SK-MEL-5 (cell line): ENCODE results near the gene AGFG2. TPM values are rescaled to one million over a fixed set of nuclear protein-coding genes. Genes with fewer than 3 reads are reported as not detected.

ENCODE experiments used
- DNase-seq: peaks from one replicate; pipeline ENCODE4 v3.0.0-alpha.2; 2016; ENCODE audit warnings: low read depth, low spot score
- in situ Hi-C: cut with HindIII; loops from 2 replicates; pipeline ENCODE4 v1.10.0; 2016; ENCODE audit warnings: low sequenced_read_pairs, high pct_unique_total_duplicates, low pct_unique_long_range_greater_than_20kb
- total RNA-seq: library from RNA; depleted of rRNA; stranded (reverse); fragments of >200 nt; shearing (Covaris generic); gene quantifications from 2 replicates; pipeline ENCODE4 v1.2.3, GENCODE V29; 2014

Gene AGFG2
- total RNA-seq, 1 experiment from 2014 or later, result 18.1 TPM

DNA sequence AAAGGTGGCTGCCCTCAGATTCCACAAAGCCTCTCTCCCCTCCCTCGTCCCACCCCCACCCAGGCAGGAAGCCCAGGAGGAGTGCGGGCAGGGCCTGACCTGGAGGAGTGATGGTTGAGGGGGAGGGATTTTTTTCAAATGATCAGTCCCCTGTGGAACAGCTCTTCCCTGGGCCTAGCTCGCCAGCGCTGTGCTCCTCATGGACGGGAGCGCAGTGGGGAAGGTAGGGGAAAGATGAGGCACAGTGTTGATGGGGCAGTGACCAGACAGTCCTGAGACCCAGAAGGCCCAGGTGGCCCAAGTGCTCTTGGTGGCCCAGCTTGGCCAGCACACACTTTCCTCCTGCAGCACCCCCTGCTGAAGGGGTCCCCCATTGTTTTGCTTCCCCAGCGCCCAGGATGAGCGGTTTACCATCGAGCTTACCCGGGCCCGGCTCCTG lies 26.1 kb downstream of the AGFG2 start:
- in situ Hi-C loops, result no loop called here
- no peak for DNase-seq

DNA sequence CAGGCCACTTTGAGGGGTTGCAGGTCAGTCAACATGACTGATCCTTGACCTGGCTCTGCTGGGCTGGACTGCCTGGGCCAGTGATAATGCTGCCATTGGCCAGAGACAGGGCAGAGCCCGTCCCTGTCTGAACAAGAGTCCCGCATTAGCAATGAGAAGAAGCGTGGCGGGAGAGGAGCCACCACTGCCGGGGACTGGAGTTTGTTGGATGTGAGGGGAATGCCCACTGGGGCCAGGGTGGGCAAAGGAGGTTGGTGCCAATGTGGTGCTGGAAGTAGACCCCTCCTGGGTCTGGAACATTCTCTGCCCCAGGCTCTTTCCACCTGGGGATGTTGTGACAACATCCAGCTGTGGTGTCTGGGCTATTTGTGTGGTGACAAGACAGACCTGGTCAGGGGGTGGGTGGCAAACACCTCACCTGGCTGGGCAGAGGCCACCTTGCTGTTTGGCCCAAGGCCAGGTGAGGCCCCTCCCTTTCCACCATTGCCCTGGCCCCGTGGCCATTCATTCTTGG lies 27.1 kb downstream of the AGFG2 start:
- DNase-seq, result no peak
- in situ Hi-C loops, result no loop called here

DNA sequence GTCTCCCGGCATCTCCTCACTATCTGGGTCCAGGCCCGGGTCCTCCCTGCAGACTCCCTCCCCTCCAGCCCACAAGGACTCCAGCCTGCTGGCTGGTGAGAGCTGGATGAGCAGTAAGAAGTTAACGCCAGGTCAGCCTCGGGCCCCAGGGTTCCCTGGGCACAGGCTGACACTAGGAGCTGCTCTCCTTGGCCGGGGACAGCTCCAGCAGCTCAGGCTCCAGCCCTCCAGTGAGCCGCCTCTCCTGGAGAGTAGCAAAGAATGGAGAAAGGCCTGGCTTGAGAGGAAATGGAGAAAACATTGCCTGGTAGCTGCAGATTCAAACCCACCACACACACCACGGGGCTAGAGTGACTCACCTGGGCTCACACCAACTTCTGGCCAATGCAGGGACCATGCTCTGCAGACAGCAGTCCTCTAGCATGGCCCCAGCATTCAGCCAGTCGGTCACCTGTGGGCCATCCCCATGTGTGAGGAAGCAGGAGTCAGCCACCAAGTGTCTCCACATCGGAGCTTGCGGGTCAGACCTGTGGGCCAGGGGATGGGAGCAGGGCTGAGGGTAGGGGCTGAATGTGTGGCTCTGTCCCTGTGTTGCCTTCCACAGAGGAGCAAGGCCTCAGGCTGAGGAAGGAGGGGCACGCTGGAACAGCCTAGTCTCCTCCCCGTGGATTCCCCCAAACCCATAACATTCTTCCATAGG lies 28.2 kb downstream of the AGFG2 start:
- DNase-seq, result no peak
- in situ Hi-C loops, result no loop called here

DNA sequence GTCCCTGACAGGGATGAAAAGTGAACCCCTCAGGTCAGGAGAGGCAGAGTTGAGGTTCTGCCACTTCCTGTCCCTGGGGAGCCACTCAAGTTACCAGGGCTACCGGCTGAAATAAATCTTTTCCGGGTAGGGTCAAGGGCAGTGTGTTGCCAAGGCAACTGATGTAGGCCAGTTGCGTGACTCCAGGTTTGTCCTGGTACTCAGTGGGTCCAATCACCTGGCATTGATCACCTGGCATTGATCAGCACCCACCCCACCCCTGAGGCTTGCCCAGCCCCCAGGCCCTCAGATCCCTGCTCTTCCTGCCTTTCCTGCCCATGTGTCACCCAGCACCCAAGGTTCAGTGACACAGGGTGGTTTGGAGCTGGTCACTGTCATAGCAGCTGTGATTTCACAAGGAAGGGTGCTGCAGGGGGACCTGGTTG lies 28.8 kb downstream of the AGFG2 start:
- in situ Hi-C loops, result no loop called here
- DNase-seq, result no peak

DNA sequence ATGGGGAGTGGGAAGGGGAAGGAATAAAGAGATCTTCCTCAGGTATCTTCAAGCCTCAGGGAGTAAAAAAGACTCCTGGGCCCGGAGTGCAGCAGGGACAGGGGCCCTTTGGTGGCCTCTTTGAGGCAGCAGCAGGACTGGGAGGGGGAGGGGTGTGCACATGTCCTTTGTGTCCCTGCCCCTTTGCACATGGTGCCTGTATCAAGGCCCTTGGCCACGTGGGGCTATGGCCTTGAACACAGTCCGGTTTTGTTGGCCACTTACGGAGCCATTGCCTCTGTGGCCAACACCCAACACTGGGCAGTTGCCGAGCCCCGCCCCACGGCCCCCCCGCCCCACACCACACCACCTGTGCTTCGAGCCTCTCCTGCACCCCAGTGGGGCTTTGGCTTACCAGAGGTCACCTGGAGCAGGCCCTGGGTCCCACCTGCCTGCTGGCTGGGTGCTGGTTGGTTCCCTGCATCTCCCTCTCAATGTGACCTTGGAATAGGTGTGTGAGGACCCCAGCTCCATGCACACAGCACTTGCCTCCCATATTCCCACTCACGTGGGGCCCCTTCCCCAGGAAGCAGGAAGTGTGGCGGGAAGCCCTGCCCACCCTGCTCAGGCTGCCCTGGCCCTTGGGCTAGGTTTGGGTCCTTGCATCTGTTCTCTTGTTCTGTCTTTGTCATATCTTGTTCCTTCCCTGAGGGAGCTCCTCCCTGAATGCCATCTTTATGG lies 29.3 kb downstream of the AGFG2 start:
- in situ Hi-C loops, result no loop called here
- no peak for DNase-seq

DNA sequence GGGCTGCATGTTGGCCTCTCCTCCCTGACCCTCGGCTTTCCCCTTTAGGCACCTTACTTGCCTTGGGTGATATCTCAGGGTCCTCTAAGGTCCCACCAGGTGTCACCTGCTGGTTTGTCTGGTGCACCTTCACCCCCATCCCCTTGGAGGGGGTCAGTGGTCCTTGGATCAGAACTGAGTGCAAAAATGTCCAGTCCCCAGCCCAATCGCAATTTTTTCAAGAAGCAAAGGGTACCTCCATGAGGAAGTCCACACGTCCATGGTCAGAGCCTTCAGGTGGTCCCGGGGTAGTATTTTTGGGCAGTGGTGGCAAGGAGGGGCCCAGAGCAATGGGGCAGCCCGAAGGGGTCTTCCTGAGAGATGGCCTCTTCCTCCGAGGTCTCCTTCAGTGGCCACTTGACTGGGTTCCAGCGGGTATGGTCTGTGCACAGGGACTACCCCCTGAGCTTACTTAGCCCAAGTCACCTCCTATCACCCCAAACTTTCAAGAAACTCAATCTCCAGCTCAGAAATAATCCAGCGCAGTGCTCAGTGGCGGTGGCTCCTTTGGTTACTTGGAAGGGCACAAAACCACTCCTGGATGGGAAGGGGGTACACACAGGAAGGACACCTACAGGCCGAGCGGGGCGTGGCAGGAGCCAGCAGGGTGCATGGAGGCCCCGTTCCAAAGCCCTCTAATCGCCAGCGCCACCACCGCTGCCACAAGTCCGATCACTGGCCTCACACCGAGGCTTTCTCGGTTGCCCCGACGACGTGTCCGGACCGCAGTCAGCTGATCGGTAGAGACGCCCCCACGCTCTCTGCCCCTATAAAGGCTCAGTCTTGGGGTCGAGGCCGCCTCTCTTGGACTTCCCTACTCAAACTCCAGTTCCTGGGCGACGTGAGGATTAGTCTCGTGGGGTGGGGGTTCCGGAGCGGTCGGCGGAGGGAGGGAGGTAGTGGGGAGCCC lies 30.2 kb downstream of the AGFG2 start:
- peak; percentile 46 for DNase-seq
- in situ Hi-C loops, result no loop called here

DNA sequence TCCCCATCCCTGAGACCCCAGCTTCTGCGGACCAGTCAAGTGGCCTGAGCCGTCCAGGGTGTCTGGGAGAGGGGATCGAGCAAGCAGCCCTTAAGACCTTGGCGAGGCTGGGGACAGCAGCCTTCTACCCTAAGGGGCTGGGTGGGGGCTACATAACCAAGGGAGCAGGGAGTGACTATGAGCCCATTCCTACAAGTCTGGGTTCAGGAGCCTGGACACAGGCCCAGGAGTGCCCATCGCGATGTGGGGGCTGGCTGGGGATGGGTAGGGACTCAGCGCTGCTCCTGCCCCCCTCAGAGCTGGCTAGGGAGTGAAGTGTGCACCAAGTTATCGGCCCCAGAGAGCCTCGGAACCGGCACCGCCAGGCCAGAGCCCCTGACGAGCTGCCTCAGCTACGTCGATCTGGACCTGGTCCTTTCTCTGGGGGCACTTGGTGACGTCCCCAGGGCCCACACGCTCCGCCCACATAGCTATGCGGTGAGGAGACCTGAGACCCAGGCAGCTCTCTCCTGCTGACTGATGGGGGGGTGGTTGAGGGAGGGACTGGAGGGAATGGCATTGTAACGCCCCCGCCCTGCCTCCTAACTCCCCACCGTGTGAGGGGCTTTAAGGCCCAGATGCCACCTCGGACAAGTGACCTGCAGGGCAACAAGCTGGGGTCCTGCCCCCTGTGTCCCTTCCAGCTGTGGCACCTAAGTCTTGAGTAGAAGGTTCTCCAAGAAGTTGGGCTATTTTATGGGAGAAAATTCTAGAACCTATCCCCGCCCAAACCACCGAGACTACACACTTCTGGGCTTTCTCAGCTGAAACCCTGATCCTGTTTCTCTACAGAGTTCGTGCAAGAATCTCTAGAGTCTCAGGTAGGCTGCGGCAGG lies 32.2 kb downstream of the AGFG2 start:
- in situ Hi-C loops, result no loop called here
- DNase-seq, result no peak

DNA sequence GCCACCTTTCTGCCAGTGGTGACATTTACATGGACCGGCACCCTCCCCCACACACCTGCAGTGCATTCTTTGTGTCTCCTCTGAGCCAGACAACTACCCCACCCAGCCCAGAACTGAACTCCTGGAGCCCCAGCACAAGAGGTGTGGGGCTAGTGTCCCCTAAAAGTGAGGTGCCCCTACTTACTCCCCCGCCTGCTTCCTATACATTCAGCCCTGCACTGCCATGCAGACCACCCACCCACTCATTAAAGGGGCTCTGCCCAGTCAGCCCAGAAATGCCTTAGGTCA lies 32.8 kb downstream of the AGFG2 start:
- DNase-seq, result no peak
- in situ Hi-C loops, result no loop called here

DNA sequence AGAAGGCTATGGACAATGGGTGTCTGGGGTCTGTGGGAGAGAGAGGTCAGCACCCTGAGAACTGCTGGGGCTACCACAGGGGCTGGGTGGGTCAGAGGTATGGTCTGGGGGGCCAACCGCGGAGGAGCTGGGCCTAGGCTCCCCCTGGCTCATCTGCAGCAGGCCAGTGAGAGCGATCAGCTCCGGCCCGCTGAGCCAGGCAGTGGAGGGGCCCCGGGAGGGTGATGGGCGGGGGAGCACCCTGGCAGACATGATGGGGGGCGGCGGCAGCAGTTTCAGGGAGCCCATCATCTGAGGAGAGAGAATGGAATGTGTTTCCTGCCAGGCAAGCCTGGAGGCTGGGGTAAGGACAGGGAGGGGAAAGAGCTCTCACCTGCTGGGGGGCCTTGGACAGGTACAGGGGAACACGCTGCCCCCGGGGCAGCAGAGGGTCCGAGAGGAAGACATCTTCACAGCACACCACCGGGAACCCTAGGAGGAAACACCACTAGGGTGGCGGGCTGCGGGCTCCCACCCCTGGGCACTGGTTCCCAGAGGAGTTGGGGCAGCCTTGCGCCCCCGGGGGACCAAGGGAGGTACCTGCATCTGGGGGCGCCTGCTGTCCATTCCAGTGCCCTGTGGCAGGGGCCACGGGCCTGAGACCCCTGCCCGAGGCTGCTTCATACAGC lies 33.4 kb downstream of the AGFG2 start:
- DNase-seq, result no peak
- in situ Hi-C loops, result no loop called here

DNA sequence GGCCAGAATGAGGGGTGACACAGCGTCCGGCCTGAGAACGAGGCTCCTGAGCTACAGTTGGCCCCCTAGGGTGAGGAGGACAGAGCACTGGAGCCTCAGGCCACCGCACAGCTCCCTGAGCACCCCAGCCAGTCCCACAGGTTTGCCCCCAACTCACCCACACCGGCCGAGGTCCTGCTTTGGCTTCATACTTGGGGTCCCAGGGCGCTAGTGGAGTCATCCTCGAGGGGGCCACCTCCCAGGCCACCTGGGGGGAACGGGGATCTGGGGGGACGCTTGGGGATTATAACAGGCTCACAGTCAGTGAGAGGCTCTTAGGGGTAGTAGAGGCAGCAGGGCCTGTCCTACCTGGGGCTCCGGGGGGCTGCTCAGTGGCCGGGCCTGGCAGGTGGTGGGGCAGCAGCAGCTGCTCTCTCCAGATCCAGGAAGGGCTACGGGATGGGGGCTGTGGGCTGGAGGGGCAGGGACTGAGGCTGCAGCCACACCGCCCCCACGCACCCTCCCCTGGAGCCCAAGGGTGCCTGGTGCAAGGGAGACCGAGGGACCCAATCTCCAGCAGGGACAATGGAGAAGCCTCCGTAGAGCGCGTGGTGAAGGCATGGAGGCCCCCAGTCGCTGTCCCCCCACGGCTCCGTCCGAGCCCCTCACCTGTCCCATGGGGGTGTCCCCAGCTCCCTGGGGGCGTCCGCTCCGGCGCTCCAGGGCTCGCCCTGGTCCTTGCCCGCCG lies 34.1 kb downstream of the AGFG2 start:
- in situ Hi-C loops, result no loop called here
- DNase-seq, result no peak

DNA sequence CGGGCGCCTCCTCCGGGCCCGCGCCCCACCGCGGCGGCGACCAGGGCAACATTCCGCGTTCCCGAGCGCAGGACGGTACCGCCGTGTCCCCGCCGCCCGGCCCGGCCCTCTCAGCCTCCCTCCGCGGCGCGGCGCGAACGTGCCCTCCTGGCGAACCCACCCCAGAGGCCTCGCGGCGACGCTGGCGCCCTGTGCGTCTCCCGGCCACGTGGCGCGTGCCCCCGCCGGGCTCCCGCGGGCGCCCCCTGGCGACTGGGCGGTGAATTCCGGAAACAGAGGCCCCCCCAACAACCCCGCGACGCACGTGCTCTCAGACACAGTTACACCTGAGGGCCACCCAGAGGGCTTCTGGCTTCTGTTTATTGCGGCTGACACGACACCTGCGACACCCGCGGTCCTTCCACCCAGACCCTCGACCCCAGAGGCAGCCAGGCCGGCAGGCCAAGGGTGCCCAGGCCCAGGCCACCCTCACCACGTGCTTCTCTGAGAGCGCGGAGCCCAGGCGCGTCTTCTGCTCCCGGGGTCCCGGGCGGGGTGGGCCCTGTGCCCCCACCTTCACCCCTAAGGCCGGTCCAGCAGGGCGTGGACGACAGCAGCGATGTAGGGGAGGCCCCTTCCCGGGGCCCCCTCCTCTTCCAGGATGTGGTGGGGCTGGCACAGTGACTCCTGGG lies 34.8 kb downstream of the AGFG2 start, which contains the start of gene SAP25:
SAP25 (minus strand) TSS at position 210 of the 671 bp plus-strand sequence; CDS start at position 52, 158 bp downstream.
- in situ Hi-C loops, result no loop called here
- DNase-seq, result no peak

DNA sequence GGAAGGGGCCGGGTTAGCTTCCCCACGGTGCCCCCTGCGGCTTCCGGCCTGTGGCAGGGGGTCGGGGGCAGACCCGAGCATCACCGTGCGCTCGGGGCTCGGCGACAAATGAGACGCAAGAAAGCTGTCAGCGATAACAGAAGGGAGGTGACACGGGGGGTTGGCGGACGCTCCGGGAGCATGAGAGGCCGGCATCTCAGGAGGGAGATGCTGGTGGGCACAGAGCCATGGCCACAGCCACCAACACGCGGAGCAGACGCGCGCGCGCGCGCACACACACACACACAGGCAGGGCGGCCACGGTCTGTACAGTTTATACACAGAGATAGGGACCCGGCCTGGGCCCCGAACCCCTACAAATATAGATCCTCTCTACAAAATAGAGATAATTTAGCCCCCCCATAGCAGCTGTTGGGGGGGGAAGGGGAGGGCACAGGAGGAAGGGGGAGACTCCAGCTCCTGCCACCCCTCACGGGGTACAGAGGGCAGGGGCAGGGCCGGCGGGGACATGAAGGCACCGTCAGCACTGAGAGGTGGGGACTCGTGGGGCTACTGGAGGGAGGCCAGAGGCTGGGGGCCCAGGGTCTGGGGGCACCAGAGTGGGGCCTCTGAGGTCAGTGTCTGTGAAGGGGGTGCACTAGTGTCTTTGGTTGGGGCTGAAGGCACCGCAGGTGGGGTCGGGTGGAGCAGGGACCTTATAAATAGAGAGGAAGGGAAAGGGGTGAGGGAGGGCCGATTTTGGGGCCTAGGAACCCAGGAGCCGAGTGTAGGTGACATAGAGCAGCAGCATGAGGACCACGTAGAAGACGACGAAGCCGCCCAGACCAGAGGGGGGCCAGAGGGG lies 35.6 kb downstream of the AGFG2 start:
- in situ Hi-C loops, result no loop called here
- no peak for DNase-seq

DNA sequence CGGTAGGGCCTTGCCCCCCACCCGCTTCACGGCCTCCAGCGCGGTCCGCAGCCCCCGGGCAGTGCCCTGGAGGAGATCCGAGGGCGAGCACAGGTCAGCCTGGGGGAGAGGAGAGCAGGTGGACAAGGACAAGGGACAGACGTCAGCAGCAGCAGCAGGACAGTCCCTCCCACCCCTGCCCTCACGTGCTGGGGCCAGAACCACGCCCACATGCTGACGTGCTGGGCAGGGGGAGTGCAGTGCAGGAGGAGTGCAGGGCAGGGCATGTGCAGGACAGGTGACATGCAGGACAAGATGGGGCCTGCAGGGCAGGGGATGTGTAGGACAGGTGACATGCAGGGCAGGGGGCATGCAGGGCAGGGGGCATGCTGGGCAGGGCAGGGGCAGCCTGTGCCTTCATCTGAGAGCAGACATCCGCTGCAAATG lies 36.2 kb downstream of the AGFG2 start:
- in situ Hi-C loops, result no loop called here
- no peak for DNase-seq

DNA sequence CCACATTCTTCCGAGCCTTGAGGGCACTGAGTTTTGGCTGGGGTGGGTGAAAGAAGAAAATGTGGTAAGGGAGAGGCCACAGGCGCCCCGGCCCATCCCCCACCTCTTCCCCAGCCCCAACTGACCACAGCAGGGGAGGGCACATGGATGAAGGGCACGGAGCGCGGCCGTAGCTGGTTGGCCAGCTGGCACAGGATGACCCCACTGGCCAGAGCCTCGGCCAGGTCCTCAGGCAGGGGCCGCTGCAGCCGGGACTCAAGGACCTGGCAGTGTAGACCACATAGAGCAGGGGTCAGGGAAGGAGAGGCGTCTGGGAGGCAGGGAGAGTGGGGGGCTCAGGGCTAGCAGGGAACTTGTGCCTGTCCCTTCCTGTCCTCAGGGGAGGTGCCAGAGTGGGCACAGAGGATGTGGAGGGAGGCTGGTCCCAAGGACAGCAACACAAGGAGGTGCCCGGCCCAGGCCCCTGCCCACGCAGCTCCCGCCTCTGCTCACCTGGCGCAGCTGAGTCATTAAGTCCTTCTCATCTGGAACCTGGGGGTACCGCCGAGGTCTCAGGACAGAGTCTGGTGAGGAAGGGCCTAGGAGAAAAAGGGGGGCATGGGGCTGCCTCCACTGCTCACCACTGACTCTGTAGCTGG lies 36.9 kb downstream of the AGFG2 start:
- DNase-seq, result no peak
- in situ Hi-C loops, result no loop called here
